AG09319 (cell line): Measurements from ENCODE around the gene RMND1.
"Not testable (repeated sequence)": the region's sequence is repeated elsewhere in the genome, so short reads cannot be mapped to it uniquely, and the experiment has no call there.

Source experiments
- DNase-seq: peaks from one replicate; pipeline ENCODE4 v3.0.0-alpha.2; 2010; ENCODE audit warnings: low read depth; ENCODE audit errors: extremely low read depth
- CTCF ChIP-seq: IDR thresholded peaks from 2 replicates; pipeline ENCODE4 v1.5.1; 2011; ENCODE audit warnings: low read depth, mild to moderate bottlenecking, inconsistent platforms, low read length, moderate library complexity

RMND1 gene

GRCh38 chr6:151357758-151358436, 94.0 kb downstream of the RMND1 start:
- no peak for TF ChIP-seq CTCF
- DNase-seq = no peak

DNA sequence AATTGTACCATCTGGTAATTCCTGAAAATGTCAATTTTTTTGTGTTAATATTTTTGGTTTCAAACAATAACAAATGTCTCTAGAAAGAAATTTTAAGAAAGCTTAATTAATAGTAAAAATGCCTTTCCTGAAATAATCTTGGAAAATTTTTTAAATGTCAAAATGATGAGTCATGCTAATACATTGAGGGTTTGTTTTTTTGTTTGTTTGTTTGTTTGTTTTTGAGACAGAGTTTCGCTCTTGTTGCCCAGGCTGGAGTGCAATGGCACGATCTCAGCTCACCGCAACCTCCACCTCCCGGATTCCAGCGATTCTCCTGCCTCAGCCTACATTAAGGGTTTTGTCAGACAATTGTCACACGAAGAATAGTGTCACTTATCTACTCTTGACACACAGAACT, 94.9 kb downstream of the RMND1 start:
- not testable (repeated sequence) for DNase-seq
